Measurements from ENCODE around the gene MYT1.
"Not testable (repeated sequence)": the region's sequence is repeated elsewhere in the genome, so short reads cannot be mapped to it uniquely, and the experiment has no call there.

MYT1 gene

GRCh38 chr20:64164123-64164836 lies at the start of gene MYT1:
Gene MYT1 (plus strand): TSS chr20:64164452. CDS start chr20:64198862, 34,410 bp downstream.
- peak; percentile 80 for DNase-seq

- no peak for DNase-seq
These were observed 48.9 kb upstream of the MYT1 start for GRCh38 chr20:64115171-64115911.

GRCh38 chr20:64116016-64116415 lies 48.2 kb upstream of the MYT1 start:
- DNase-seq: no peak

GRCh38 chr20:64116541-64117431 lies 47.5 kb upstream of the MYT1 start:
- no peak for DNase-seq

GRCh38 chr20:64117432-64117777 lies 46.8 kb upstream of the MYT1 start:
- DNase-seq: not testable (repeated sequence)

GRCh38 chr20:64119301-64119680 lies 45.0 kb upstream of the MYT1 start:
- DNase-seq: no peak

GRCh38 chr20:64119681-64120341 lies 44.4 kb upstream of the MYT1 start:
- DNase-seq: no peak

GRCh38 chr20:64121586-64121985 lies 42.7 kb upstream of the MYT1 start:
- no peak for DNase-seq

GRCh38 chr20:64122927-64123326 lies 41.3 kb upstream of the MYT1 start:
- DNase-seq: not testable (repeated sequence)

GRCh38 chr20:64123517-64123916 lies 40.7 kb upstream of the MYT1 start:
- not testable (repeated sequence) for DNase-seq

GRCh38 chr20:64129146-64129782 lies 35.0 kb upstream of the MYT1 start:
- DNase-seq: no peak

GRCh38 chr20:64130271-64130670 lies 34.0 kb upstream of the MYT1 start:
- DNase-seq: no peak

GRCh38 chr20:64130876-64131275 lies 33.4 kb upstream of the MYT1 start:
- no peak for DNase-seq

GRCh38 chr20:64131406-64131805 lies 32.8 kb upstream of the MYT1 start:
- DNase-seq: no peak

GRCh38 chr20:64133951-64134407 lies 30.3 kb upstream of the MYT1 start:
- no peak for DNase-seq

GRCh38 chr20:64134744-64135143 lies 29.5 kb upstream of the MYT1 start:
- not testable (repeated sequence) for DNase-seq

GRCh38 chr20:64136004-64136710 lies 28.1 kb upstream of the MYT1 start:
- DNase-seq: no peak

- no peak for DNase-seq
These were observed 26.6 kb upstream of the MYT1 start for GRCh38 chr20:64137598-64138031.

GRCh38 chr20:64138276-64138815 lies 25.9 kb upstream of the MYT1 start:
- no peak for DNase-seq

GRCh38 chr20:64139199-64140060 lies 24.8 kb upstream of the MYT1 start:
- no peak for DNase-seq

Measured in NCI-H2107 (cell line).